Epithelial cell of esophagus (primary cell): ENCODE measurements around the gene OLFML2B.

ENCODE experiments used
- DNase-seq: peaks from one replicate; pipeline ENCODE4 v3.0.0; 2010; ENCODE audit warnings: low read depth
- H3K4me3 ChIP-seq: 2 replicates; pipeline ENCODE4 v1.5.1; 2011; ENCODE audit warnings: mild to moderate bottlenecking, low read length, control low read depth
- CTCF ChIP-seq: IDR thresholded peaks from 2 replicates; pipeline ENCODE4 v1.5.1; 2011; ENCODE audit warnings: low read depth, mild to moderate bottlenecking, low read length, control low read depth, inconsistent platforms; ENCODE audit not compliant: insufficient read depth; ENCODE audit errors: missing control alignments

Gene OLFML2B

GRCh38 chr1:161956930-161957329 is 66.7 kb downstream of the OLFML2B start:
- TF ChIP-seq CTCF, result no peak
- no peak for DNase-seq

GRCh38 chr1:161956097-161956496 is 67.6 kb downstream of the OLFML2B start:
- no peak overlapping the region for H3K4me3 ChIP-seq
- DNase-seq, result no peak
- TF ChIP-seq CTCF, result no peak

More at GRCh38 chr1:161956930-161957329, 66.7 kb downstream of the OLFML2B start:
- H3K4me3 ChIP-seq, result no peak overlapping the region

DNA sequence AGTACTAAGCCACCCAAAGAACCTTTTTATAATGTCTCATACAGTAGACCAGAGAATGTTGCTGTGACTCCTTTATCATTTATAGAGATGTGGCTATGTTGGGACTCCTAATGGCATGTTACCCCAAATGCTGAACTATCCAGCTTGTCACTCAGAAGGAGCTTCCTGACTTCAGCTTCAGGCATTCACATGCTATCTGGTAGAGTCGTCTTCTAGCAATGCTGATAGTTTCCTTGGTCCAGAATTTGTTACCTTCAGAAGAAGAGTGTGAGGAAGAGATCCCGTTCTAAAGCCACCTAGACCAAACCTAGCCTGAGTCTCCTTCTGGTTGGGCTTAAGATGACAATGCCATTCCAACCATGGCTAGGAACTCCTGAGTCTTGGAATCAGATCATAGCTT is 68.1 kb downstream of the OLFML2B start:
- no peak for DNase-seq
- no peak overlapping the region for H3K4me3 ChIP-seq
- TF ChIP-seq CTCF, result no peak

DNA sequence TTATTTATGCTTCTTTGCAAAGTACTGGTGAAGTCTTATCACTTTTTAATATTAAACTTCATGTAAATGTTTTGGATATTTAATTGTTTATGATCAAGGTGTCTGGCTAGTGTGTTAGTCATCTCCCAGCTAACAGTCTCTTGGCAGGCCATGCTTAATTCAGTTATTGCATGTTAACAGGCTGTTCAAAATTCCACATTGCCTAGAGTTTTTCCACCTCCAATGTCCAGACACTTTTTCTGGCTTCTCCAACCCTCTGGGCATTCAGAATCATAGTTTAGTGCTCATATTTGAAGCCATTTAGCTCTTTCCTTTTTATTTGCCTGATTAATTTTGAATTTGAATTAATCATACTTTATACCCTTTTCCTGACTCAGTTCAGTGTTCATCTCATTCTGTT is 69.2 kb downstream of the OLFML2B start:
- no peak overlapping the region for H3K4me3 ChIP-seq
- TF ChIP-seq CTCF, result no peak
- DNase-seq, result no peak

GRCh38 chr1:161954050-161954449 is 69.6 kb downstream of the OLFML2B start:
- no peak for TF ChIP-seq CTCF
- no peak for DNase-seq
- no peak overlapping the region for H3K4me3 ChIP-seq

- H3K4me3 ChIP-seq, result no peak overlapping the region
- TF ChIP-seq CTCF, result no peak
- no peak for DNase-seq
Measured at GRCh38 chr1:161953256-161953920, 70.3 kb downstream of the OLFML2B start.

GRCh38 chr1:161952607-161953172 is 71.0 kb downstream of the OLFML2B start:
- TF ChIP-seq CTCF, result no peak
- no peak for DNase-seq
- no peak overlapping the region for H3K4me3 ChIP-seq
